Fibroblast of skin of right biceps (primary cell): ENCODE data around the gene TET1.
A peak's percentile ranks its signal among the peaks of the same experiment; 100 is the strongest.
"Not testable (repeated sequence)": the region's sequence is repeated elsewhere in the genome, so short reads cannot be mapped to it uniquely, and the experiment has no call there.

Source experiments
- DNase-seq: peaks from one replicate; pipeline ENCODE4 v3.0.0-alpha.2; 2013

TET1 gene

GRCh38 chr10:68720793-68721672 is 160.9 kb downstream of the TET1 start, which contains the start of gene CCAR1:
Gene CCAR1, plus strand, starts transcription at chr10:68721239. Its CDS starts 1,266 bp downstream, at chr10:68722505.
- peak; percentile 100 for DNase-seq

GRCh38 chr10:68721673-68722335 is 161.7 kb downstream of the TET1 start:
- peak; percentile 2 for DNase-seq

GRCh38 chr10:68725016-68725415 is 164.9 kb downstream of the TET1 start:
- DNase-seq: no peak

GRCh38 chr10:68727146-68727545 is 167.0 kb downstream of the TET1 start:
- DNase-seq: no peak

GRCh38 chr10:68732651-68733050 is 172.5 kb downstream of the TET1 start:
- DNase-seq: no peak

- no peak for DNase-seq
Measured at GRCh38 chr10:68734349-68734748, 174.2 kb downstream of the TET1 start.

- DNase-seq: no peak
Measured at GRCh38 chr10:68735119-68735518, 175.0 kb downstream of the TET1 start.

- not testable (repeated sequence) for DNase-seq
Measured at GRCh38 chr10:68735739-68736138, 175.6 kb downstream of the TET1 start.

- DNase-seq: not testable (repeated sequence)
Measured at GRCh38 chr10:68740676-68741075, 180.5 kb downstream of the TET1 start.

- DNase-seq: no peak
Measured at GRCh38 chr10:68742397-68742796, 182.3 kb downstream of the TET1 start.
